GM12874 (cell line): Measurements from ENCODE around the gene HTT.

Experiments used
- CTCF ChIP-seq: IDR thresholded peaks from 2 replicates; pipeline ENCODE4 v1.5.1; 2011; ENCODE audit warnings: low read depth, mild to moderate bottlenecking, control low read depth, low read length, moderate library complexity; ENCODE audit not compliant: insufficient read depth

Gene HTT

GRCh38 chr4:3261411-3262207, 187.1 kb downstream of the HTT start:
- no peak for TF ChIP-seq CTCF

GRCh38 chr4:3262208-3263052, 187.9 kb downstream of the HTT start:
- TF ChIP-seq CTCF: no peak

GRCh38 chr4:3263053-3263875, 188.8 kb downstream of the HTT start:
- no peak for TF ChIP-seq CTCF

- no peak for TF ChIP-seq CTCF
Observed at GRCh38 chr4:3263876-3264193, 189.4 kb downstream of the HTT start.

- TF ChIP-seq CTCF: no peak
Observed at GRCh38 chr4:3266076-3266475, 191.6 kb downstream of the HTT start.

- no peak for TF ChIP-seq CTCF
Observed at GRCh38 chr4:3267576-3268394, 193.3 kb downstream of the HTT start.
